Right lobe of liver (tissue), 4 donors: ENCODE results near the gene MRAP.

Source experiments
- POLR2A ChIP-seq: fragments of 450-650 bp; IDR thresholded peaks from one replicate; pipeline ENCODE4 v1.6.1; 2017; ENCODE audit warnings: antibody characterized with exemption, mild to moderate bottlenecking
- TF ChIP-seq, protein P1 (sequence below), 4 donors: fragments of 200-600 bp in 3 of 4; fragments of 450-650 bp in 1 of 4; IDR thresholded peaks; one replicate each; pipeline versions ENCODE4 v1.5.1 to v1.8.0; 2016 to 2022; ENCODE audit warnings: antibody characterized with exemption in 4 of 4, mild to moderate bottlenecking in 2 of 4
- donor health status: DM: no; HTN: no; CAD: no.
- donor health status: DM: no; HTN: no; CAD: no.
- donor health status: DM: no; HTN: yes; CAD: no.

DNA sequence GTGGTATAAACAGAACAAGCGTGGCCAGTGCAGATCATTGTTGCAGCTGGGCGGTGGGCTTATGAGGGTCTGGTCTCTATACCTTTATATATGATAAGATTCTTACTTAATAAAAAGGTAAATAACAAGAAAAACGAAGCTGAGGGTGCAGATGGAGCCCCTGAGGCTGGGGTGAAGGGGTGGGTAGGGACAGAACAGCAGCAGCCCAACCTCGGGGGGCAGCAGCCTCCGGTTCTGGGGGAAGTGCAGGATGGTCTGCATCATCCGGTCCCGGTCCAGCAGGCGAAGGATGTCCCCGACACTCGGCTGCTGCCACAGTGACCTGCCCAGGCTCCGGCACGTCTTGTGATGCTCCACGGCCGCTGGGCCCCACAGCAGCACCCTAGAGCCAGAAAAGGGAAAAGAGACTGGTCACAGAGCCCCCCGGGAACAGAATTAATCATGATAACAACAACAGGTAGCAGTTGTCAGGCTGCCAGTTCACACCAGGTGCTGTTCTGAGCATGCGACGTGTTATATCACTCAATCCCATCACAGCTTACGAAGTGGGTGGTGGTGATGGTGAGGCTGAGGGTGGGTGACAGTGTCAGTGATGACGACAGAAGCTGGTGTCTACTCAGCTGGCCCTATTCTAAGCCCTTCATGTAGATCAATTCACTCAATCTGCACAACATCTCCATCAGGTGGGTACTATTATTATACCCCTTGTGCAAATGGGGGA lies 35.5 kb downstream of the MRAP start:
- TF ChIP-seq, protein P1, sequence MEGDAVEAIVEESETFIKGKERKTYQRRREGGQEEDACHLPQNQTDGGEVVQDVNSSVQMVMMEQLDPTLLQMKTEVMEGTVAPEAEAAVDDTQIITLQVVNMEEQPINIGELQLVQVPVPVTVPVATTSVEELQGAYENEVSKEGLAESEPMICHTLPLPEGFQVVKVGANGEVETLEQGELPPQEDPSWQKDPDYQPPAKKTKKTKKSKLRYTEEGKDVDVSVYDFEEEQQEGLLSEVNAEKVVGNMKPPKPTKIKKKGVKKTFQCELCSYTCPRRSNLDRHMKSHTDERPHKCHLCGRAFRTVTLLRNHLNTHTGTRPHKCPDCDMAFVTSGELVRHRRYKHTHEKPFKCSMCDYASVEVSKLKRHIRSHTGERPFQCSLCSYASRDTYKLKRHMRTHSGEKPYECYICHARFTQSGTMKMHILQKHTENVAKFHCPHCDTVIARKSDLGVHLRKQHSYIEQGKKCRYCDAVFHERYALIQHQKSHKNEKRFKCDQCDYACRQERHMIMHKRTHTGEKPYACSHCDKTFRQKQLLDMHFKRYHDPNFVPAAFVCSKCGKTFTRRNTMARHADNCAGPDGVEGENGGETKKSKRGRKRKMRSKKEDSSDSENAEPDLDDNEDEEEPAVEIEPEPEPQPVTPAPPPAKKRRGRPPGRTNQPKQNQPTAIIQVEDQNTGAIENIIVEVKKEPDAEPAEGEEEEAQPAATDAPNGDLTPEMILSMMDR (IDR thresholded peaks at IDR 0.05), result no peak
- TF ChIP-seq POLR2A, result no peak
